GM12878 (cell line): ENCODE measurements around the gene ABCF1. TPM values are rescaled to one million over a fixed set of nuclear protein-coding genes. Genes with fewer than 3 reads are reported as not detected.
A peak's percentile ranks its signal among the peaks of the same experiment; 100 is the strongest.

ENCODE experiments used
- ATAC-seq: fragments of 200-7000 bp; cut with Tn5 transposase; 3 replicates; pipeline ENCODE4 v1.9.1; 2020; ENCODE audit warnings: mild to moderate bottlenecking, moderate library complexity
- BruUV-seq: library from RNA; stranded (reverse); fragments of 400-500 nt; replicated peaks from 2 replicates; lab custom pipeline; 2021; lab: Mats Ljungman, UMichigan
- CTCF ChIA-PET: fragments of 300-600 bp; sonication (Branson Sonifier 250); formaldehyde crosslinking; extraction: SDS; loops from one replicate; lab custom pipeline; 2021; ENCODE audit warnings: inconsistent platforms; lab: Yijun Ruan, JAX
- POLR2A ChIA-PET: fragments of 350-600 bp; formaldehyde crosslinking; extraction: SDS; loops from one replicate; lab custom pipeline; 2021; ENCODE audit warnings: inconsistent platforms; lab: Charles Lee
- RAD21 ChIA-PET: fragments of 300-600 bp; sonication (Branson Sonifier 250); formaldehyde crosslinking; loops from one replicate; lab custom pipeline; 2023; ENCODE audit warnings: antibody characterized with exemption; ENCODE audit not compliant: unreplicated experiment; lab: Charles Lee
- SMC1A ChIA-PET: fragments of 300-600 bp; sonication (Branson Sonifier 250); formaldehyde crosslinking; loops from one replicate; lab custom pipeline; 2023; ENCODE audit not compliant: unreplicated experiment, uncharacterized antibody; lab: Charles Lee
- DNase-seq: peaks from one replicate; pipeline ENCODE4 v3.0.0-alpha.2; 2011; ENCODE audit warnings: low read depth, low spot score
- FAIRE-seq: peaks from 3 replicates; lab custom pipeline; 2011; peaks lifted over from hg19 to GRCh38; lab: Jason Lieb, UNC
- H2AFZ ChIP-seq: 2 replicates; pipeline ENCODE4 v1.6.0; 2011; ENCODE audit warnings: low read depth, low read length, control low read depth; ENCODE audit not compliant: control insufficient read depth
- H3K27ac ChIP-seq: 2 replicates; pipeline ENCODE4 v1.5.1; 2011; ENCODE audit warnings: control low read depth; ENCODE audit not compliant: control insufficient read depth, insufficient read depth
- H3K27me3 ChIP-seq, 2 experiments: replicated peaks in 1 of 2; 2 replicates each; pipeline versions ENCODE4 v1.6.0 to v1.6.1; 2011; ENCODE audit warnings: low read length in 1 of 2; ENCODE audit not compliant: control insufficient read depth in 2 of 2, insufficient read depth in 2 of 2
- H3K36me3 ChIP-seq, 2 experiments: 2 replicates each; pipeline ENCODE4 v1.5.1; 2011; ENCODE audit warnings: low read length in 1 of 2; ENCODE audit not compliant: control insufficient read depth in 2 of 2, insufficient read depth in 2 of 2
- H3K4me1 ChIP-seq: 2 replicates; pipeline ENCODE4 v1.6.1; 2011; ENCODE audit warnings: mild to moderate bottlenecking, low read length, moderate library complexity, mixed read lengths; ENCODE audit not compliant: control insufficient read depth, insufficient read depth
- H3K4me2 ChIP-seq: 2 replicates; pipeline ENCODE4 v1.6.0; 2011; ENCODE audit warnings: control low read depth; ENCODE audit not compliant: control insufficient read depth, insufficient read depth
- H3K4me3 ChIP-seq: fragments of 200-600 bp; sonication (generic); 2 replicates; pipeline ENCODE4 v1.5.1; 2016
- H3K79me2 ChIP-seq: 2 replicates; pipeline ENCODE4 v1.6.0; 2011; ENCODE audit warnings: low read length; ENCODE audit not compliant: control insufficient read depth, insufficient read depth
- H3K9ac ChIP-seq: 2 replicates; pipeline ENCODE4 v1.8.0; 2011; ENCODE audit warnings: low read length, control low read depth, mixed read lengths; ENCODE audit not compliant: control insufficient read depth, insufficient read depth
- H3K9me3 ChIP-seq: replicated peaks from 3 replicates; pipeline ENCODE4 v1.5.1; 2011; ENCODE audit warnings: mild to moderate bottlenecking, low read length; ENCODE audit not compliant: control insufficient read depth, insufficient read depth
- H4K20me1 ChIP-seq: 2 replicates; pipeline ENCODE4 v1.6.0; 2011; ENCODE audit not compliant: control insufficient read depth, insufficient read depth
- BMI1 ChIP-seq: fragments of 450-650 bp; IDR thresholded peaks from 2 replicates; pipeline ENCODE4 v1.6.1; 2016; ENCODE audit warnings: mild to moderate bottlenecking, moderate library complexity, borderline replicate concordance
- IRF4 ChIP-seq: IDR thresholded peaks from 2 replicates; pipeline ENCODE4 v1.6.1; 2011; ENCODE audit warnings: low read depth, low read length
- KAT2A ChIP-seq: conservative IDR thresholded peaks from 2 replicates; pipeline ENCODE4 v1.6.1; 2011; ENCODE audit warnings: low read depth, low read length; ENCODE audit not compliant: control insufficient read depth
- KLF5 ChIP-seq: fragments of 450-650 bp; IDR thresholded peaks from 2 replicates; pipeline ENCODE4 v1.6.1; 2014; ENCODE audit warnings: mild to moderate bottlenecking; ENCODE audit not compliant: partially characterized antibody
- MTA3 ChIP-seq: IDR thresholded peaks from 2 replicates; pipeline ENCODE4 v1.6.1; 2012; ENCODE audit warnings: low read length, inconsistent platforms, borderline replicate concordance
- NFXL1 ChIP-seq: fragments of 450-650 bp; IDR thresholded peaks from 2 replicates; pipeline ENCODE4 v1.6.1; 2017; ENCODE audit warnings: antibody characterized with exemption, mild to moderate bottlenecking, borderline replicate concordance
- PKNOX1 ChIP-seq: fragments of 450-650 bp; IDR thresholded peaks from 2 replicates; pipeline ENCODE4 v1.6.1; 2016; ENCODE audit warnings: mild to moderate bottlenecking
- POU2F2 ChIP-seq: IDR thresholded peaks from 3 replicates; pipeline ENCODE4 v1.6.1; 2011; ENCODE audit warnings: low read depth, mild to moderate bottlenecking, low read length, borderline replicate concordance
- PRDM15 ChIP-seq: fragments of 450-650 bp; formaldehyde crosslinking; IDR thresholded peaks from 2 replicates; pipeline ENCODE4 v1.4.0; 2020; ENCODE audit warnings: mild to moderate bottlenecking, moderate library complexity
- SRF ChIP-seq, 2 experiments: IDR thresholded peaks; 2 replicates each; pipeline ENCODE4 v1.6.1; 2011; ENCODE audit warnings: low read depth in 2 of 2, low read length in 2 of 2, mild to moderate bottlenecking in 1 of 2, moderate library complexity in 1 of 2
- WRNIP1 ChIP-seq: IDR thresholded peaks from 2 replicates; pipeline ENCODE4 v1.6.1; 2011; ENCODE audit warnings: low read depth, low read length, improper control_type of control experiment, borderline replicate concordance
- ZBTB40 ChIP-seq: fragments of 450-650 bp; IDR thresholded peaks from 2 replicates; pipeline ENCODE4 v1.6.1; 2016; ENCODE audit warnings: mild to moderate bottlenecking, moderate library complexity, borderline replicate concordance
- WGBS: methylation state at CpG from one replicate; pipeline ENCODE4 v1.1.6; 2016; ENCODE audit warnings: low lambda C conversion rate; ENCODE audit not compliant: insufficient replicate concordance, insufficient coverage; ENCODE audit errors: missing lambda C conversion rate; 5-methylcytosine and 5-hydroxymethylcytosine counted together
- in situ Hi-C: fragments of 300-500 bp; cut with MboI; formaldehyde crosslinking; loops from 9 replicates; pipeline ENCODE4 v1.14.3; 2018; ENCODE audit warnings: mixed read lengths
- intact Hi-C: fragments of 100-400 bp; cut with micrococcal nuclease; formaldehyde crosslinking; loops from one replicate; pipeline ENCODE4 v1.14.2; 2022; ENCODE audit not compliant: unreplicated experiment
- polyA plus RNA-seq, 11 experiments: library from polyadenylated mRNA; depleted of rRNA in 4 of 11; unstranded in 6 of 11; stranded (reverse) in 5 of 11; fragments of >200 nt; fragmentation: Nextera tagmentation in 4 of 11; fragmentation: Illumina TruSeq in 1 of 11; extraction: Ambion mirVana in 4 of 11; extraction: Trizol in 1 of 11; gene quantifications; 1 replicate in 1 of 11; 2 replicates in 10 of 11; pipeline versions ENCODE4 v1.2.1 to v1.2.3, GENCODE V29; 2011 to 2016; ENCODE audit warnings: inconsistent platforms in 2 of 11, missing spikeins in 2 of 11, low read depth in 1 of 11
- total RNA-seq, 4 experiments: library from RNA; depleted of rRNA in 3 of 4; stranded (reverse); fragments of >200 nt in 3 of 4; fragmentation: Illumina TruSeq in 1 of 4; extraction: Trizol in 1 of 4; gene quantifications; 2 replicates each; pipeline versions ENCODE4 v1.2.1 to v1.2.3, GENCODE V29; 2013 to 2021

ABCF1 gene
- total and polyA plus RNA-seq, 10 of the 15 experiments (the other 5 are each of a cell fraction or from before 2014, with no cell fraction given) = 21.3 to 79.6 (median 55.9) TPM

GRCh38 chr6:30616811-30617564, 45.7 kb downstream of the ABCF1 start, which contains the start of gene PPP1R10:
PPP1R10 (minus strand) TSS chr6:30617243; CDS start chr6:30609944, 7,299 bp downstream.
- Histone ChIP-seq H3K9me3 (no peaks in the 10 kb centered on the region; the same call in 2 of the 3 replicates), H3K36me3 (peaks cover 2 to 35% of the 10 kb centered on the region in 2 experiments; a peak in 3 of 4 replicates), H2AFZ (peak within 1 kb of the TSS; percentile 99), H3K27ac (peak within 1 kb of the TSS; percentile 99), H3K79me2 (peaks cover 62% of the 10 kb centered on the region), H3K9ac (peak within 1 kb of the TSS; percentile 100), H3K27me3 (no peaks in the 10 kb centered on the region), H3K4me2 (peak within 1 kb of the TSS; percentile 94), H3K4me1 (peaks cover 3% of the 10 kb centered on the region), H4K20me1 (0 out of 2 replicates have a peak, but pooled peaks cover 6% of the 10 kb centered on the region), H3K4me3 (peak within 1 kb of the TSS; percentile 80)
- ChIA-PET SMC1A (interaction anchor here (0.8 to 2.8 kb wide), 7 partner anchors 12 to 119 kb away, joined by 3 to 12 read pairs (median 6); partner anchors contain the start of gene DHX16), POLR2A (interaction anchor here (0.5 to 2.0 kb wide), 9 partner anchors 9 to 554 kb away, joined by 3 to 11 read pairs (median 4); partner anchors contain the start of gene ATAT1), RAD21 (interaction anchor here (1.5 kb wide), 1 partner anchor 114 kb away, joined by 8 read pairs; no protein-coding TSS in a partner anchor), CTCF (interaction anchor here (0.7 to 2.1 kb wide), 6 partner anchors 12 to 211 kb away, joined by 3 to 6 read pairs (median 4); partner anchors contain the start of gene PRR3)
- intact Hi-C loops = loop anchor here (1.0 to 2.0 kb wide), 3 partner anchors 56 to 100 kb away; partner anchors contain the start of genes DHX16, GNL1, MDC1 and PRR3
- ATAC-seq (peak; percentile 81), DNase-seq (peak; percentile 100), FAIRE-seq (peak; percentile 99)
- in situ Hi-C loops = loop anchor here (5.0 kb wide), 1 partner anchor 100 kb away; the partner anchor contains the start of gene MDC1
- TSS peak; percentile 90 for BruUV-seq
- WGBS = 1% methylated on average over 40 of the region's 40 CpGs
- peak; percentile 71 for TF ChIP-seq PKNOX1
- peak; percentile 4; the same call in 1 of the 2 replicates for TF ChIP-seq IRF4
- no peak for TF ChIP-seq MTA3
- peak; percentile 73; the same call in 1 of the 2 replicates for TF ChIP-seq WRNIP1
- peak; percentile 99 for TF ChIP-seq POU2F2
- TF ChIP-seq NFXL1 = no peak
- TF ChIP-seq BMI1 = peak; percentile 83
- peak; percentile 94 for TF ChIP-seq ZBTB40
- TF ChIP-seq PRDM15 (CRISPR knock-in tag) = peak; percentile 82; the same call in 1 of the 2 replicates
- TF ChIP-seq KAT2A = no peak
- TF ChIP-seq KLF5 = peak; percentile 92
- TF ChIP-seq SRF (IDR thresholded peaks at IDR 0.05; ENCODE audit: low read depth in 2 of 2, low read length in 2 of 2) = 0 out of 4 replicates have a peak, but pooled peaks of 1 of the 2 experiments have one; percentile 4
